NCI-H2171 treated with DMSO at 0.1 percent for 48 hours (cell line): ENCODE data around the gene SMC5.
A peak's percentile ranks its signal among the peaks of the same experiment; 100 is the strongest.
"Not testable (repeated sequence)": the region's sequence is repeated elsewhere in the genome, so short reads cannot be mapped to it uniquely, and the experiment has no call there.

Source experiments
- DNase-seq: peaks from one replicate; lab custom pipeline; 2025; lab: John Stamatoyannopoulos, UW

The SMC5 gene

DNA sequence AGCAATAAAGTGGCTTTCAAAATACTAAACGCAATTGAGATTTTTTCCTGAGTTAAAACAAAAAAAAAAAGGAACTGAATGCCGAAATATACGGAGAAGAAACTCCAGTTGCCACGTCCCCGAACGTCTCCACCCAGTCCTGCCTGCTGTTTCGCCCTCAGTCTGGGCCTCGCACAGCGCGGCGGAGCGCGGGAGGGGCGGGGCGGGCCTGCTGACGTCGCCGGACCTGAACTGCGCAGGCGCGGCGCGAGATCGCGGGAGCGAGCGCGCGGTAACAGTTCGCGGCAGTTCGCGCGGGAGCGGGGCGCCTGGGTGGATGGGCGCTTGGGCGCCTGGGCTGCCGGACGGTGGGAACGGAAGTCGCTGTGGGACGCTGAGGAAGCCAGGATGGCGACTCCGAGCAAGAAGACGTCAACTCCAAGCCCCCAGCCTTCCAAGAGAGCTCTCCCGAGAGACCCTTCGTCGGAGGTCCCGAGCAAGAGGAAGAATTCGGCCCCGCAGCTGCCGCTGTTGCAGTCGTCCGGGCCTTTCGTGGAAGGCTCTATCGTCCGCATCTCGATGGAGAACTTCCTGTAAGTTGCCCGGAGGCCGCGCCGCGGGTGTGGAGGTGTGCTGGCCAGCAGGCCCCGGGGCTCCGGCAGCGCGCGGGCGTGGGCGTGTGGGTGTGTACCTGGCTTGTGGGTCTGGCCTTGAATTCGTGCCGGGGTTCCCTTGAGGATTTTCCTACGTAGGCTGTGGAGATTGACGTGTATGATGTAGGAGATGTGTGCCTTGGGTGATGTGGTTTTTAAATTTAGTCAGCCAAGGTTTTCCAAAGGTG lies at the start of gene SMC5:
Gene SMC5 (plus strand): TSS at position 287 of the 820 bp plus-strand sequence. CDS start 101 bp downstream, at position 388.
- peak; percentile 90 for DNase-seq

DNA sequence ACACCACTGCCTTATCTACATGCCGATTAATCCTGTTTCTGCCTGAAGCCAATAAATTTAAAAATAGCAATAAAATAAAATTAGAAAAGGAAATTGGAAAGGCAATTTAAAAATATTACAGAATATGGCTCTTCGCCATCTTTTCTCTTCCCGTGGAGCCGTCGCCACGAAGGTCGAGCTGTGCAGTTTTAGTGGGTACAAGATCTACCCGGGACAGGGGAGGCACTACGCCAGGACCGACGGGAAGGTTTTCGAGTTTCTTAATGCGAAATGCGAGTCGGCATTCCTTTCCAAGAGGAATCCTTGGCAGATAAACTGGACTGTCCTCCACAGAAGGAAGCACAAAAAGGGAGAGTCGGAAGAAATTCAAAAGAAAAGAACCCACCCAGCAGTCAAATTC lies 41.7 kb upstream of the SMC5 start:
- no peak for DNase-seq

DNA sequence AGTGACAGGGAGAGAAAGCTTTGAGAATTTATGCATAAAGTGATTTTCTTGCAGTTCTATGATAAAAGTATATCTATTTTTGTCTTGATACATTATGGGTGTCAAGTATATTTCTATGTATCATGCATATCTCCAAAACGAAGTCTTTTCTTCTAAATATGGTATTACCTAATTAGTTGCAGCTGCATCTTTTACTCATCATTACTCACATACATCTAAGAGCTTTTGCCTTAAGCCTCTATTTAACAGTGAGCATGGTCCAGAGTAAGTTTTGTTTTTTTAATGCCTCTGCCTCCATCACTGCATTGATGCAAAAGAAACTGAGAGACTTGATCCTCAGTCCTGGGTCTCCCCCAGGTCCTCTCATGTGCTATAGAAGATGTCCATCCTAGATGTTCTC lies 40.0 kb upstream of the SMC5 start:
- no peak for DNase-seq

DNA sequence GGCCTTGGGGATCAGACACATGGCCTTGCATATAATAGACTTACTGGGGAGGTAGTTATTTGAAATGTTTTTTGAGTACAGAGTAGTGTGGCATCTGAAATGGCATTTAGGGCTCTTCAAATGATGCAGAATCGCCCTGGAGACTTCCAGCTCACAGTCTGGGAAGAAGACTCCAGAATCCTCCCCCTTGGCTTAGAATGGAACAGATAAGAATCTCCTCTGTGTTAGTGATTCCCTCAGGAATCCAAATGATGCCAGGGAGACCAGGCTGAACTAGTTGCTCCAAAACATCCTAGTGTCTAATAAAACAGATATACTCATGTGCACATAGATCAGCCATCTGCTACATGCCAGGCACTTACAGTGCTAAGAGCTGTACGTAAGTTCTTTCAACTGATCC lies 38.6 kb upstream of the SMC5 start:
- DNase-seq, result peak; percentile 63

DNA sequence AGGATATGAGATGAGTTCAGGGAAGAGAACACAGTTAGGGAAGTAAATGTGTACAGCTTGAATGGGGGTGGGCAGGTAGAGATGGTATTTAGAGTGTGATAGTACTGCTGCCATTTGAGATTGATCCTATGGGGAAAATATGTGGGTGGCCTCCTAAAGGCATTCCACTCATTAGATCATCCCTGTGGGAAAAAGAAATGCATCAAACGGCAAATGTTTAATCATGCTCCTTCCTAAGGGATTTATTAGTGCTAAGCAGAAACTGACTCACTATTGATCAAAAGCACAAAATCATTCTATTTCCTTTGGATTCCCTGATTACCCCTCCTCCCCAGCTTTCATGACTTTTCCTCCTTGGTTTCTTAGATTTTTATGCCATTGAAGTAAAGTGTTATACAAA lies 36.4 kb upstream of the SMC5 start:
- DNase-seq, result no peak

DNA sequence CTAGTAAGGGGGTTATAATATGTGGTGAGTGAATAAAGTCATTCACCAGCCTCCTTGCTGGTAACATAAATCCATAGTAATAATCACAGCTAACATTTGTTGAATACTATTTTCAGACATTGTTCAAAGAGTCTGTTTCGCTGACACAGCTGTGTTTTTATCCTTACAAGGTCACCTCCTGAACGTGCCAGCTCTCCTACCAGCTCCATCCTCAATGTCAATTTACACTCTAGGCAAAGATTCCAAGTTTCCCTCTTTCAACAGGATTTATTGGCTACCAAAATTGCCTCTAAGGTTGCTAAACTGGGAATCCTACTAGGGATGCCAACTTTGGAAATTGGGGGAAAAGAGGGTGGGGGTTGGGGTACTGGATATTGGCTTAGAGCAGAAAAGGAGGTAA lies 30.7 kb upstream of the SMC5 start:
- DNase-seq, result no peak

DNA sequence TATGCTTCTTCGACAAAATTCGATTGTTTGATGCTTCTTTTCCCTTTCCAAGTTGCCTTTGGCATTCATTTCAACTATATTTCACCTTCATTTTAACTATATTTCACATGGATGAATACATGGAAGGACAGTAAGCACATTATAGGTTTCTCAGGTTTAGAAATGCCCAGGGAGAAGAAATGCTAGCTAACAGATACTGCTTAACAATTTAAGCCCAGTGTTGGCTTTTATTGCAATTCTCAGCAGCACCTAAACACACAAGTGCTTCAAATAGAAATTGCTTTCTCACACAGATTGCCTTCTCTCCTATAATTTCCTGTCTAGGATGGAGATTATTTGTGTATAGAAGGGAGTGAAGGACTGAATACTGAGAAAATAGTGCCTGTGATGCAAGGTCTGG lies 30.2 kb upstream of the SMC5 start:
- DNase-seq, result no peak

DNA sequence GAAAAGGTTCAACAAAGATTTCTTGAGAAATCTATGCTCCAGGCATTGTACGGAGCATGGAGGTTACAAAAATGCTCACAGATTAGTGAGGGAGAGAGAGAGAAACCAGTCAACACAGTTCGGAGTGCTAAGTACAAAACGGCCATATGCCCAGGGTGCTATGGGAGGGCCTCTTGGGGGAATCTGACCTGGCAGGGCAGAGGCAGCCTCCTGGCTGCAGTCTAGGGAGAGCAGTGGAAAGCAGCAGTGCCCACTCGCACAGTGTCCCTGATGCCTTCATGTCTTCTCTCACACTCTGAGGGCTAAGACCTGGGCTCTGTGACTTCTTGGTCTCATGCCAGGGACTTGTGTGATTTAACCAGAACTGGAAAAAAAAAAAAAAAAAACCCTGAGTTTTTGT lies 29.8 kb upstream of the SMC5 start:
- peak; percentile 54 for DNase-seq

DNA sequence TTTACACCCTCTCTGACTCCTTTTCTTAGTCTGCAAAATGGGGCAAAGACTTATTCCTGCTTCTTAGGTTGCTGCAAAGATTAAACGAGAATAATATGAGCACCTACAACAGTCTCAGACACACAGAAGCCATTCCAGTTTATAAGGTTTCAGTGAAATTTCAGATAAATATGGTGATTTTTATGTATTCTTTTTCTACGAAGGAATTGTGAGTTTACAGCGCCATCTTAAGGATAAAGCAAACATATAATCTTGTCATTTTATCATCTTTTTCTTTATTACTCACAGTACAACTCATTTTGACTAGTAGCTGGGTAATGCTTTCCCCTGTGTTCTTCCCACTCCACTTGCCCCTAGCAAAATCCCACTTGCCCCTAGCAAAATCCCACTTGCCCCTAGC lies 29.2 kb upstream of the SMC5 start:
- DNase-seq, result peak; percentile 79

DNA sequence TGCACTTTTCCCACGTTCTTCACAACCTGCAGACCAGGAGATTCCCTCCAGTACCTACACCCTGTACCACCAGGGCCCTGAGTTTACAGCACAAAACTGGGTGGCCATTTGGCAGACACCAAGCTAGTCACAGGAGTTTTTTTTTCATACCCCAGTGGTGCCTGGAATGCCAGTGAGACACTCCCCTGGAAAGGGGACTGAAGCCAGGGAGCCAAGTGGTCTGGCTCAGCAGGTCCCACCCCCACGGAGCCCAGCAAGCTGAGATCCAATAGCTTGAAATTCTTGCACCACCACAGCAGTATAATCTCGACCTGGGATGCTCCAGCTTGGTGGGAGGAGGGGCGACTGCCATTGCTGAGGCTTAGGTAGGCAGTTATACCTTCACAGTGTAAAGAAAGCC lies 26.3 kb upstream of the SMC5 start:
- DNase-seq, result no peak

DNA sequence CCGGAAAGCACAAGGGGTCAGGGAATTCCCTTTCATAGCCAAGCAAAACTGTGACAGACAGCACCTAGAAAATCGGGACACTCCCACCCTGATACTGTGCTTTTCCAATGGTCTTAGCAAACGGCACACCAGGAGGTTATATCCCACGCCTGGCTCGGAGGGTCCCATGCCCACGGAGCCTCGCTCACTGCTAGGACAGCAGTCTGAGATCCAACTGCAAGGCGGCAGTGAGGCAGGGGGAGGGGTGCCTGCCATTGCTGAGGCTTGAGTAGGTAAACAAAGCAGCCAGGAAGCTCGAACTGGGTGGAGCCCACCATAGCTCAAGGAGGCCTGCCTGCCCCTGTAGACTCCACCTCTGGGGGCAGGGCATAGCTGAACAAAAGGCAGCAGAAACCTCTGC lies 24.6 kb upstream of the SMC5 start:
- not testable (repeated sequence) for DNase-seq

DNA sequence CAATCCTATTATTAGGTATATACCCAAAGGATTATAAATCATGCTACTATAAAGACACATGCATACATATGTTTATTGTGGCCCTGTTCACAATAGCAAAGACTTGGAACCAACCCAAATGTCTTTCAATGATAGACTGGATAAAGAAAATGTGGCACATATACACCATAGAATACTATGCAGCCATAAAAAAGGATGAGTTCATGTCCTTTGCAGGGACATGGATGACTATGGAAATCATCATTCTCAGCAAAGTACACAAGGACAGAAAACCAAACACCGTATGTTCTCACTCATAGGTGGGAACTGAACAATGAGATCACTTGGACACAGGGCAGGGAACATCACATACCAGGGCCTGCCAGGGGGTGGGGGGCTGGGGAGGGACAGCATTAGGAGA lies 12.8 kb upstream of the SMC5 start:
- not testable (repeated sequence) for DNase-seq

DNA sequence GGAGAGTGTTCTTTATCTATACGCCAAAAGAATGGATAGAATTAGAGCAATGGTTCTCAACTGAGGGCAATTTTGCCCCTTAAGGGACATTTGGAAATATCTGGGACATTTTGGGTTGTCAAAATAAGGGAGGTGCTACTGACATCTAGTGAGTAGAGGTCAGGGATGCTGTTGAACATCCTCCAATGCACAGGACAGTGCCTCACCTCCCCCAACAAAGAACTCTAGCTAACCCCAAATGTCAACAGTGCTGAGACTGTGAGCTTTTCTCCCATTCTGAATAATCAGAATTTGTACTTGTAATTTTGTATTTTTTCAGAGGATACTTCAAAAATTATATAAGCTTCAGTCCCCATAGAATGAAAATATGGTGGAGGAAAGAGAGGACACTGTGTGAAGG lies 8.6 kb upstream of the SMC5 start:
- no peak for DNase-seq

DNA sequence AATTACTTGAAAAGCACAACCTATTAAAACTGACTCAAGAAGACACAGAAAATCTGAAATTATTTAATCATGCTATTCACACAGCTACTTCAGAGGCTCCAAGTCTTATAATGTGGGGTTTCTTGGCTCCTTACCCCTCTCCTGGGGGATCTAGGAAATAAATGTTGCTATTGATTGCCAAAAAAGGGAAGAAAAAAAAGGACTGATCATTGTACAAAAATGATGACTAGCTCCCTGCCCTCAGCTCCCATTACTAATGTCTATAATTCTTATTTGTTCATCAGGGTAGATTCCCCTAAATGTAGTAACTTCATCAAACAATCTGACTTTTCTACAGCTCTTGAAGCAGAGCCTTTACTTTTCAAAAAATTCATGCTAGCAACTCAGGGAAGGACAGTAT lies 3.3 kb upstream of the SMC5 start:
- no peak for DNase-seq

DNA sequence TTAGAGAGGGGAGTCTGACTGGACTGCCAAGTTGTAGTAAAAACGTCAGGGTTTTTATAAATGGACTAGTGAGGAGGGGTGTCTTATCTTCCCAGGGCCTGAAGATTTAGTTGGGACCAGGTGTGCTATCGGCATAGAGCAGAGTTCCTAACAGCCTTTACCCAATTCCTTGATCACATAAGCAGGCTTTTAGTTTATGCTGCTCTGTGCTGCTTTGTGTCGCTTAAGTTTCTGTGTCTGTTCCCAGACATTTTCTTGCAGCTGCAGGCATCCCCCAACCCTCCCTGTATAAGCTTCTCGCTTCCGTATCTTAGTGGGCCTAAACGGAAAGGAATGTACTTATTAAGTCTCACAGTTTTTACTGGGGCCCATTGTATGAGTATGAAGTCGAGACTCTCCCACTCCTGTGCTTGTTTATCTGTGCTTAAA lies 2.6 kb upstream of the SMC5 start:
- no peak for DNase-seq

DNA sequence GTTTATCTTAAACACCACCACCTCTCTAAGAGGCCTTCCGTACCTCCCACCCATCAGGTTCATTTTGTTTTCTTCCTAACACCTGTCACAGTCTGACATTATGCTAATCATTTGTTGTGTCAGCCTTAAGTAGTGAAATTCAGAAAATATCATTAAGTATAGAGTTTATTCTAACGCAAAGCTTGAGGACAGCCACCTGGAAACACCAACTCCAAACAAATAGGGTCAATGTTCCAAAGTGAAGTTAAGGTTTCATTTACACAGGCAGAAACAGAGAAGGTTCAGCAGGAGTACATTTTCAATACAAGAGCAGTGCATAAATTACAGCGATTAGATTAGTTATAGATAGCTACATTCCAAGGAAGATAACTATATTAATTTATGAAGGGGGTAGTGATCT lies 1.3 kb upstream of the SMC5 start:
- no peak for DNase-seq

DNA sequence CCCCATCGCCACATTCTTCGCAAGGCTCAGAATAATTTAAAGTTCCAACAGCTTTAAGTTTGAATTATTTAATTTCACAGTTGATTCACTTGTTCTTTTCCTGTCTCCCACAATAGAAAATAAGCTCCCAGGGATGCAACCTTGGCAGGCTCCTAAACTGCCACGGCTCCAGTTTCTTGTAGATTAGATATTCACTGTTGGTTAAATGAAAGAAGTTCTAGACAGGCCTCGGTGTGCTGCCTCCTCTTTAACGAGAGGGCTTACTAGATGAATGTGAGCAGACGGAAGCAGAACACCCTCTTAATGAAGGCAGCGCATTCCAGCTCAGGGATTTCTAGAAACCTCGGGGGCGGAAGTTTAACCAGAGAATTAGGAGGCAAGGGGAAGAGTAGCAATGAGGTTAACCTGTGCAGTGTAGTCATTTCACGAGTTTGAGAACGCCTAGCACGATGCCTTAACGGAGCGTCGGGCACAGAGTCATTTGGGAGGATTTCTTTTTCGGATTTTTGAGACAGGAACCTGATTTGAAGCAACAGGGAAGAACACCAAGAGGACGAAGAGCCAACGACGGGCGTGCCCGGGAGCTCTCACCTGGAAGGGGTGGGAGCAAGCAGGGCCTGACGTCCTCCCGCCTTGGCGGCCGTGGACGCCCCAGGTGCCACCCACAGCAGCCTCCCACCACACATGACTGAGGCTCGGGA lies 637 bp upstream of the SMC5 start:
- peak; percentile 65 for DNase-seq

DNA sequence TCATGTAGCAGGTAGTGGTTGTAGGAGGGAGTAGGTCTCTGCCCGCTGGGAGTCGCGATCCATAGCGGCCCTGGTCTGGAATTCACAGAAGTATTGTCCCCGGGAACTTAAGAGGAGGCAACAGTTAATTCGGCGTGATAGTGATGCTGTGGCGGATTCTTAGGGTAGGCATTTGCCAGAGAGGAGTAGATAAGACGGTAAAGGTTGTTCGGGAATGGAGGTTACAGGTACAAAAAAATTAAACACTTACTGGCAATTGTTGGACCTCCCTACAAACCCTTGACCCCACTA lies 679 bp downstream of the SMC5 start:
- no peak for DNase-seq

DNA sequence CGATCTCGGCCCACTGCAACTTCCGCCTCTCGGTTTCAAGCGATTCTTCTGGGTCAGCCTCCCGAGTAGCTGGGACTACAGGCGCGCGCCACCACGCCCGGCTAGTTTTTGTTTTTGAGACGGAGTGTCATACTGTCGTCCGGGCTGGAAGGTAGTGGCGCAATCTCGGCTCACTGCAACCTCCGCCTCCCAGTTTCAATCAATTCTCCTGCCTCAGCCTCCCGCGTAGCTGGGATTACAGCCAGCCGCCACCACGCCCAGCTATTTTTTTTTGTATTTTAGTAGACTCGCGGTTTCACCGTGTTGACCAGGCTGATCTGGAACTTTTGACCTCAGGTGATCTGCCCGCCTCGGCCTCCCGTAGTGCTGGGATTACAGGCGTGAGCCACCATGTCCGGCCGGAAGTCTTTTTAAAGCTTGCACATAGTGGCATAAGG lies 1.2 kb downstream of the SMC5 start:
- DNase-seq, result no peak

DNA sequence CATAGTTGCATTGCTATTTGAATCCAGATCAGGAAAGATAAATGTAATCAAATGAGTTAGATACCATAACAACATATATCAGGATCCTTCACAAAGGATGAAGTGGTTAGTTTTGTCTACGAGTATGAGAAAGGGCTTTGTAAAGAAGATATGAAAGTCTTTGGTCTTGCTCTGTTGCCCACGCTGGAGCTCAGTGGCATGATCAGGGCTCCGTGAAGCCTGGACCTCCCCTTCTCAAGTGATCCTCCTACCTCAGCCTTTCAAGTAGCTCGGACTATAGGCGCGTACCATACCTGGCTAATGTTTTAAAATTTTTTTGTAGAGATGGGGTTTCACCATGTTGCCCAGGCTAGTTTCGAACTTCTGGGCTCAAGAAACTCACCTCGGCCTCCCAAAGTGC lies 1.8 kb downstream of the SMC5 start:
- no peak for DNase-seq

DNA sequence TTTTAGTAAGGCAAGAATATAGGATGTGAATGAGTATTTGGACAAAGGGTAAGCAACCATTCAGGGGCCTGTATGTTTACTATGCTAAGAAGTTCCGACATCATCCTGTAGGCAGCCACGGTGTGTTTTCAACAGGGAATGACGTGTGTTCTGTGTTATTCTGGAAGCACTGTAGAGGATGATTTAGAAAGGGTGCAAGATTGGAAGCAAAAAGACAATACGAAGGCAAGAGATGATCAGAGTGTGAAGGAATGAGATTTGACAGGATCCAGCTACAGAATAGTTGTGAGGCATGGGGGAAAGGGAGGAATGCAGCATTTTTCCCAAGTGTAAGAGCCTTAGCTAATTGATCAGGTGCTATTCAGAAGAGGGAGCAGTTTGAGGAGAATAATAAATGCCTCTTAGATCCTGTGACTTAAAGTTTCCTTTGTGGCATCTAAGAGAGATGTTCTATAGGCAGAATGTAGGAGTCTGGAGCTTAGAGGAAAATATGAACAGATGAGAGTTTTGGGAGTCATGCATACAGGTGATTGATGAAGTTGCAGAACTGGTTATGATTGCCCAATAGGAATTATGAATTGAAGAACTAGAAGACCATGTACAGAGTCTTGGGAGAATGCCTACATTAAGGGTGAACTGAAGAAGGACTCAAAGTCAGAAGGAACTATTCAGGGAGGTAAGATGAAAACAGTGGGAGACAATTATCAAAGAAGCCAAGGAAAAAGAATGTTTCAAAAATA lies 2.5 kb downstream of the SMC5 start:
- DNase-seq, result no peak

DNA sequence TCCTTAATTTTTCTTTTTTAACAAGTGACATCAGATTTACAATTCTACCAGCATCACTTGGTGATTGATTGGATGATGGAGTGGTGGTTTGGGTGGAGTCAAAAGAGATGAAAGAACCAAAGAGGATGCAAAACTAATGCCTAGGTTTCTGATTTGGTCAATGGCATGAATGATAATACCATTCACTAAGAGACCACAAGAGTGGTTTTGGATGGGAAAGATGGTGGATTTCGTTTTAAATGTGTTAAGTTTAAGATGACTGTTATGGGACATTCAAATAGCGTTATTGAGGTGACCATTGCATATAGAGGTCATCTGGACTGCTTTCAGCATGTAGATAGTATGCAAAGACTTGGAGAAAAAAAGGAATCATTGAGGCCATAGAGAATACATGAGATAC lies 3.6 kb downstream of the SMC5 start:
- no peak for DNase-seq

DNA sequence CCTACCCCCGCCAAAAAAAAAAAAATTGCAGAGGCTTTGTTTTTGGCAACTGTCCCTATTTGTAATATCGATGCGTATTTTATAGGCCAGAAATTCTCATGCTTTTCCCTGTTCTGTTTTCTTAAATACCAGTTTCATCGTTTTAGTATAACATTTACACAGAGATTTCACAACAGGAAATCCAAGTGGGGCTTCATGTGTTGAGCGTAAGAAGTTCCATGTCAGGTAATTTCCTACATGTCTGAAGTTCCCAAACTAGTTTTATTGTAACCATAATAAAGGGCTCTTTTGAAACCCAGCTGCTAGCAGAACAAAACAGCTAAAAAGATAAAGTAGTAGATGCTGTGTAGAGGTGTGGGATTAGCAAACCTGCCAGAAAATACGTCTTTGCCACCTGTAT lies 4.2 kb downstream of the SMC5 start:
- DNase-seq, result no peak
